ENCODE data around the gene DDAH2.
"Not testable (repeated sequence)": the region's sequence is repeated elsewhere in the genome, so short reads cannot be mapped to it uniquely, and the experiment has no call there.

DDAH2 gene

DNA sequence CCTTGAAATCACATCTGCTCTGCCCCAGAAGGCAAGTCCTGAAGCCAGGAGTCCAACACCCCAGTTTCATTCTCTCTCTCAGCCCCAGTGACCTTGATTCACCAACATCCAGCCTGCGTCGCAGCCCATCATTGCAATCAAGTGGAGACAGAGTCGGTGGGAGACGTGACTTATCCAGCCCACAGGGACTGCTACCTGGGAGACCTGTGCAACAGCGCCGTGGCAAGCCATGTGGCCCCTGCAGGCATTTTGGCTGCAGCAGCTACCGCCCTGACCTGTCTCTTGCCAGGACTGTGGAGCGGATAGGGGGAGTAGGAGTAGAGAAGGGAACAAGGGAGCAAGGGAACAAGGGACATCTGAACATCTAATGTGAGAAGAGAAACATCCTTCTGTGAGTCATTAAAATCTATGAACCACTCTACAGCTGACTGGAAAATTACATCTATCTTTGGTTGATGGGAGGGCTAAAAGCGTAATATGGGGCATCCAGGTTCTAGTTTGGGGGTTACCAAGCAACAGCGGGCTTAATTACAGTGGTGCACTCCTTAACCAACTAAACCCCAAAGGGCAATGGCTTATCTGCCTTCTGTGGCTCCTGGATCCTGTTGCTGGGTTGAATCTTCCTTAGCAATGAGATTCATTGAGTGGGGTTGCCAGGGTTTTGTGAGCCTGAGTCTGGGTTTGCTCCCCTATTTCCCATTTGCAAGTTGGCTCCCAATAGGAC is 11.4 kb downstream of the DDAH2 start:
- no peak overlapping the region for H3K4me3 Mint-ChIP-seq
- no peaks in the 10 kb centered on the region for H3K36me3 Mint-ChIP-seq (ENCODE audit: low read depth)
- no peaks in the 10 kb centered on the region for H3K9me3 Mint-ChIP-seq
- H3K4me1 Mint-ChIP-seq, result peaks cover 4% of the 10 kb centered on the region
- DNase-seq, result no peak
- no peak overlapping the region for H3K27ac Mint-ChIP-seq
- no peaks in the 10 kb centered on the region for H3K27me3 Mint-ChIP-seq
- no peak for ATAC-seq

DNA sequence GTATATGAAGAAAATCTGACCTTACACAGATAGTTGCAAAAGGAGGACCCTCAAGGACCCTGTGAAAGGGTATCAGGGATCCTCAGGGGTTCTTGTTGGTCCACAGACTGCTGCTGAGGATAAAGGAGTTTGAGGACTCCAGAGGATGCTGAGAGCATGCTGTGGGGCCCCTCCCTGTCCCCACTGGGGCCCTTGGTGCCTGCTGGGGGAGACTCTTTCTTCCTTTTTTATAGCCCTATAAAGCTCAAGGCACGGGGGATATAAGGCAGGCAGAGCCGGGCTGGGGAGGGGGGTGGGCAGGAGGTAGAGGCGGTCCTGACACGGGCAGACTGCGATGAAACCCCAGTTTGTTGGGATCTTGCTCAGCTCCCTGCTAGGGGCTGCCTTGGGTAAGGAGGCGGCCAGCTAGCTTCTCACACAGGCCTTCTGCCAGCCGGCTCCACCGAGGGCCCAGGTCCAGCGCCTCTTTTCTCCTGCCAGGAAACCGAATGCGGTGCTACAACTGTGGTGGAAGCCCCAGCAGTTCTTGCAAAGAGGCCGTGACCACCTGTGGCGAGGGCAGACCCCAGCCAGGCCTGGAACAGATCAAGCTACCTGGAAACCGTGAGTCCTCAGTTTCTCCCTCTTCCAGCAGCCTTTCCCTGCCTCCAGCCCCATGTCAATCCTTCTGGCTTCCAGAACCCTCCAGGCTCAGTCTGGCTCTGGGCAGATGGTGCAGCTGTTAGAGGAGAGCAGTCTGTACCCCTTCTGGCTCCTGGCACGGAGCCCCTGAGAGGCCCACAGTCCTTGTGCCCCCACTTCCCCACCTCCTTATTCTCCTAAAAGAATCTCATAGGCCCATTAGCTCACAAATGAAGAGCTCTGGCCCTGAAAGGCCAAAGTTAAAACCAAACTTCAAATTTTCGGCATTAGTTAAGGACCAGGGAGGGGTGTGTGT is 13.8 kb downstream of the DDAH2 start, which contains the start of gene LY6G6D:
Gene LY6G6D (plus strand): TSS at position 327 of the 937 bp plus-strand sequence. CDS start 8 bp downstream, at position 335.
- no peaks in the 10 kb centered on the region for H3K27me3 Mint-ChIP-seq
- no peak within 1 kb of the TSS for H3K4me3 Mint-ChIP-seq
- H3K36me3 Mint-ChIP-seq (ENCODE audit: low read depth), result no peaks in the 10 kb centered on the region
- ATAC-seq (no peak), DNase-seq (no peak)
- H3K4me1 Mint-ChIP-seq, result peaks cover 10% of the 10 kb centered on the region
- H3K27ac Mint-ChIP-seq, result no peak within 1 kb of the TSS
- H3K9me3 Mint-ChIP-seq, result no peaks in the 10 kb centered on the region

DNA sequence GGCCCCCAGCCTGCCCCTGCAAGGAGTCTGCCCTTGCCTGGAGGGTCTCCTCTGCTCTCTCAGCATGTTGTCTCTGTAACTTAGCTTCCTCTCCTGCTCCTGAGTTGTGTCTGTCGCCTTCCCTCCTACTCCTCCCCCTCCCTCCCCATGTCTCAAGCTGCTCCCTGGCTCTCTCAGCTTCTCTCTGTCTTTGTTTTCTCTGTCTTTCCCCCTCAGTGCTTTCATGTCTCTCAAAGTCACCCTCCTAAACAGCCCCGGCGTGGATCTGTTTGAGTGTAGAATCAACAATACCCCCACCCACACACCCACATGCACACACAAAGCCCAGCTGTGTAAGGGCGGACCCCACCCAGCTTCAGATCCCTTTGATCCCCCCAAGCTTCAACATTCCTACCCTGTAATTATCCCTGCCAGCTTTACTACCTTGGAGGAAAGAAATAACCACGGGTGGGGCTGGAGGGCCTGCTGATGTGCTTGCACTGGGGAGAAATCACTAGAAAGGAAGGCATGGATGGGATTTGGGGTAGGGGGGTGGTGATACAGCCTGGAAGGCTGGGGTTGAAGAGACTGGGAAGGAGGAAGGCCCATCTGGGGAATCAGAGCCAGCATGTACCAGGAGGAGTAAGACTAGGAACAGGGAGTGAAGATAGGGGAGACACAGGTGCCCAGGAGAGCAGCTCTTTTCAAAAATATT is 15.0 kb downstream of the DDAH2 start:
- ATAC-seq (no peak), DNase-seq (no peak)
- Mint-ChIP-seq H3K27me3 (no peaks in the 10 kb centered on the region), H3K36me3 (ENCODE audit: low read depth) (no peaks in the 10 kb centered on the region), H3K27ac (no peak overlapping the region), H3K4me1 (peaks cover 10% of the 10 kb centered on the region), H3K9me3 (no peaks in the 10 kb centered on the region), H3K4me3 (no peak overlapping the region)

DNA sequence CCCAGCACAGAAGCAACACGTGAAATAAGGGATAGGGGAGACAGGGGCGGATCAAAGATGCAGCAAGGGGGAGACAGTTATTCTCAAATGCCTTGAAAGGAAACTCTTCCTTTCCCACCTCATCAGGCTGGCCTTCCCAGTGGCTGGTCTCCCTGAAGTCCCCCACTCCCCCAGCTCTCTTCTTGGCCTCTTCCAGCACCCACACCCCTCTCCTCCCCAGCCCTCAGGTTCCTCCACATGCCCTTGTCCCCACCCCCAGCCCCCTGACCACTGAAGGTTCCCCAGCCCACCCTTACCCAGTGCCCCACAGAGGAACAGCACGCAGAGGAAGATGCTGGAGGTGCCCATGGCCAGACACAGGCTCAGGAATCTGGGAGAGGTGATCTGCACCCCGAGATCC is 15.6 kb downstream of the DDAH2 start:
- no peak for ATAC-seq
- no peaks in the 10 kb centered on the region for H3K9me3 Mint-ChIP-seq
- H3K27ac Mint-ChIP-seq, result no peak overlapping the region
- H3K27me3 Mint-ChIP-seq, result no peaks in the 10 kb centered on the region
- H3K36me3 Mint-ChIP-seq (ENCODE audit: low read depth), result no peaks in the 10 kb centered on the region
- no peak for DNase-seq
- H3K4me1 Mint-ChIP-seq, result peaks cover 10% of the 10 kb centered on the region
- no peak overlapping the region for H3K4me3 Mint-ChIP-seq

DNA sequence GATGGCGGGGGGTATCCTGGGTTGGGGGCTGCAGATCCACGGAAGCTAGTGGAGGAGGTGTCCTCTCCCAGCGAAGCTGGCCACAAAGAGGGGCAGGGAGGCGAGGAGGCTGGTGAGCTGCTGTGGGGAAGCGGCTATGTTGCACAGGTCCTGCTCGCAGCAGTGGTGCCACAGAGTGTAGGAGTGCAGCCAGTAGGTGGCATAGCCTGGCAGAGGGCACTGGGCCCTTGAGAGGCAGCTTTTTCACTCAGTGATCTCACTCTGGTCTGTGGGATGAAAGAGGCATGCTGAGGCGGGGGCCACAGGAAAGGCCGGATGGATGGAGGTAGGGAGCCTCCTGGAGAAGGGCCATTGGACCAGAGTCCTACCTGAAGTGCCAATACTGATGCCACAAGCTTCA is 16.8 kb downstream of the DDAH2 start:
- Mint-ChIP-seq H3K4me1 (peaks cover 10% of the 10 kb centered on the region), H3K36me3 (ENCODE audit: low read depth) (no peaks in the 10 kb centered on the region), H3K27ac (no peak overlapping the region), H3K9me3 (no peaks in the 10 kb centered on the region), H3K27me3 (no peaks in the 10 kb centered on the region), H3K4me3 (no peak overlapping the region)
- DNase-seq (no peak), ATAC-seq (no peak)

DNA sequence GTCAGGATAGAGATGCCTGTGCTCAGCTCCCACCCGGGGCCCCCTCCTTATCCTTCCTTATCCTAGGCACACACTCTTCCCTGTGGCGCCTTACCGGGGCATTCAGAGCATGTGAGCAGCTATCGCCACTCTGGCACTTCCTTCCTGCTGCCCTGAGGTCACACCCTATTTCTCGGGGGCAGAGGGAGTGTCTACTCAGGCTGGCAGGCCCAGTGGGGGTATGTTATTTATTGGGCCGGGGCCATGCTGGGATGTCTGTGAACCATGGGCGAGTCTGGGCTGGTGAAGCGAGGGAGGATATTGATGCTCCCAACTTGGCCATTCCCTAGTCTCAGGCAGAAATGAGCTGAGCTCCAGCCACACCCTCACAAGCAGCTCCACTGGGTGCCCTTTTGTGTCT is 17.9 kb downstream of the DDAH2 start:
- Mint-ChIP-seq H3K4me3 (no peak overlapping the region), H3K27ac (no peak overlapping the region), H3K9me3 (no peaks in the 10 kb centered on the region), H3K36me3 (ENCODE audit: low read depth) (no peaks in the 10 kb centered on the region), H3K27me3 (no peaks in the 10 kb centered on the region), H3K4me1 (peaks cover 10% of the 10 kb centered on the region)
- DNase-seq (no peak), ATAC-seq (no peak)

DNA sequence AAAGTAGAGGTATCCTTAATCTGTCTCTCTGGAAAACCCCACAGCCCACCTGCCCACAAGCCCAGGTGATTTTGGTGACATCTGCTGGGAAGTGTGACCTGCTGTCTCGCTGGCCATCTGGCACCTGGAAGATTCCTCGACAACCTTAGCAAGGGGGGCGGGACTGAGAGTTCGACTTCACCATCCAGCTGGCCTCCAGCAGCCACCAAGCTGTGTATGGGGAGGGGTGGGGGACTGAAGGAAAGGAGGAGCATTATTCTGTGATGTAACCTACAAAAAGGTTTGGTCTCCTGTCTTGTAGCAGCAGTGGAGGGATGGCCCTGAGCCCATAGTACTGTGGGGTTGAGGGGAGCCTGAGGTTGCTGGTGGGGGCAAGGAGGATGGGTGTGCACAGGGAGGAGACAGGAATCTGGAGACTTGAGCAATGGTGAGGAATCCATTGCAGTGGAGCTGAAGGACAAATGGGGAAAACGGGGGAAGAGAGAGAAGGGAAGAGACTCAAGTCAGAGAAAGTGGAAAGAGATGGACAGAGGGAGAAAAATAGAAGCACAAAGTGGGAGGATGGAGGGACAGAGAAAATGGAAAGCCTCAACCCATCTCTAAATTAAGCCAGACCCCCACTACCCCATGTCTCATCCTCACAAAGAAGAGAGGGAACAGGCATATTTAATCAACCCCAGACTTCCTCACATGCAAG is 18.4 kb downstream of the DDAH2 start:
- peaks cover 10% of the 10 kb centered on the region for H3K4me1 Mint-ChIP-seq
- no peaks in the 10 kb centered on the region for H3K9me3 Mint-ChIP-seq
- no peak overlapping the region for H3K27ac Mint-ChIP-seq
- no peak for DNase-seq
- ATAC-seq, result no peak
- no peaks in the 10 kb centered on the region for H3K27me3 Mint-ChIP-seq
- H3K36me3 Mint-ChIP-seq (ENCODE audit: low read depth), result no peaks in the 10 kb centered on the region
- no peak overlapping the region for H3K4me3 Mint-ChIP-seq

DNA sequence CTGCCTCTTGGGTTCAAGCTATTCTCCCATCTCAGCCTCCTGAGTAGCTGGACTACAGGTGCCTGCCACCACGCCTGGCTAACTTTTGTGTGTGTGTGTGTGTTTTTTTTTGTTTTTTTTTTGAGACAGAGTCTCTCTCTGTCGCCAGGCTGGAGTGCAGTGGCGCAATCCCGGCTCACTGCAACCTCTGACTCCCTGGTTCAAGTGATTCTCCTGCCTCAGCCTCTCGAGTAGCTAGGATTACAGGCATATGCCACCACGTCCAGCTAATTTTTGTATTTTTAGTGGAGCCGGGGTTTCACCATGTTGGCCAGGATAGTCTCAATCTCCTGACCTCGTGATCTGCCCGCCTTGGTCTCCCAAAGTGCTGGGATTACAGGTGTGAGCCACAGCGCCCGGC is 19.9 kb downstream of the DDAH2 start:
- H3K36me3 Mint-ChIP-seq (ENCODE audit: low read depth); ATAC-seq; H3K9me3 Mint-ChIP-seq; H3K4me1 Mint-ChIP-seq; H3K27ac Mint-ChIP-seq; H3K27me3 Mint-ChIP-seq; DNase-seq; H3K4me3 Mint-ChIP-seq: not testable (repeated sequence)

DNA sequence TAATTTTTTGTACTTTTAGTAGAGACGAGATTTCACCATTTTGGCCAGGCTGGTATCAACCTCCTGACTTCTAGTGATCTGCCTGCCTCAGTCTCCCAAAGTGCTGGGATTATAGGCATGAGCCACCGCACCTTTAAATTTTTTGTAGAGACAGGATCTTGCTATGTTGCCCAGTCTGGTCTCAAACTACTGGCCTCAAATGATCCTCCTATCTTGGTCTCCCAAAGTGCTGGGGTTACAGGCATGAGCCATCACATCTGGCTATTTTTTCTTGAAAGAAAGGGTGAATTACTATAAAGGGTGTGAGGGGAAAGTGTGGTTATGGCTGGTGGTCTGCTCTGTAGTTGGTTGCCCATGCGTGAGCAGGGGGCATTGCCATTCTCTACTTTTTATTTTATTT is 20.9 kb downstream of the DDAH2 start:
- H3K27me3 Mint-ChIP-seq, result no peaks in the 10 kb centered on the region
- H3K4me3 Mint-ChIP-seq, result no peak overlapping the region
- no peaks in the 10 kb centered on the region for H3K9me3 Mint-ChIP-seq
- H3K4me1 Mint-ChIP-seq, result peaks cover 14% of the 10 kb centered on the region
- no peaks in the 10 kb centered on the region for H3K36me3 Mint-ChIP-seq (ENCODE audit: low read depth)
- no peak for DNase-seq
- H3K27ac Mint-ChIP-seq, result no peak overlapping the region
- no peak for ATAC-seq

DNA sequence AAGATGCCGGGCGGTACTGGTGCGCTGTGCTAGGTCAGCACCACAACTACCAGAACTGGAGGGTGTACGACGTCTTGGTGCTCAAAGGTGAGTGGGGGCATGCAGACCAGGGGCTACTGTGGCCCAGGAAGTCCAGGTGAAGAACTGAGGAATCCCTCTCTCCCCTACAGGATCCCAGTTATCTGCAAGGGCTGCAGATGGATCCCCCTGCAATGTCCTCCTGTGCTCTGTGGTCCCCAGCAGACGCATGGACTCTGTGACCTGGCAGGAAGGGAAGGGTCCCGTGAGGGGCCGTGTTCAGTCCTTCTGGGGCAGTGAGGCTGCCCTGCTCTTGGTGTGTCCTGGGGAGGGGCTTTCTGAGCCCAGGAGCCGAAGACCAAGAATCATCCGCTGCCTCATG is 21.4 kb downstream of the DDAH2 start:
- H3K36me3 Mint-ChIP-seq (ENCODE audit: low read depth), result no peaks in the 10 kb centered on the region
- peaks cover 15% of the 10 kb centered on the region for H3K4me1 Mint-ChIP-seq
- no peaks in the 10 kb centered on the region for H3K27me3 Mint-ChIP-seq
- no peak overlapping the region for H3K27ac Mint-ChIP-seq
- H3K9me3 Mint-ChIP-seq, result no peaks in the 10 kb centered on the region
- no peak overlapping the region for H3K4me3 Mint-ChIP-seq
- DNase-seq (no peak), ATAC-seq (no peak)

DNA sequence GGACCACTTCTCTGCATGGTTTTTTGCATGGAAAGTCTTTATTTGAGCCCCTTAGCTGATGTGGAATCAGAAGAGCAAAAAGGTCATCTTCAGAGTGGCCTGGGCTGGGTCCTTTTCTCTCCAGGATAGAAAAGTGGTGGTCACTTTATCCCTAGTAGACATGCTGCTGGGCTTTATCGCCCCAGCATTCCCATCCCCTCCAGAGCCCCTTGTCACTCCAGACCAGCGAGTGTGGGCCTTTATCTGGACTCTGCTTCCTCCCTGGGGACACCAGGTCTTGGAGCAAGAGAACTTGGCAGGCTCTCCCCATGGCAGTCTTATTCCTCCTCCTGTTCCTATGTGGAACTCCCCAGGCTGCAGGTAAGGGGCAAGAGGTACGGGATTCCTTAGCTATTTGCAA is 22.5 kb downstream of the DDAH2 start, which contains the start of gene LY6G6F:
Gene LY6G6F (plus strand): TSS at position 268 of the 400 bp plus-strand sequence. CDS start 41 bp downstream, at position 309.
- Mint-ChIP-seq H3K4me3 (no peak within 1 kb of the TSS), H3K27ac (no peak within 1 kb of the TSS), H3K27me3 (no peaks in the 10 kb centered on the region), H3K36me3 (ENCODE audit: low read depth) (no peaks in the 10 kb centered on the region), H3K9me3 (no peaks in the 10 kb centered on the region), H3K4me1 (peaks cover 21% of the 10 kb centered on the region)
- ATAC-seq (no peak), DNase-seq (no peak)

DNA sequence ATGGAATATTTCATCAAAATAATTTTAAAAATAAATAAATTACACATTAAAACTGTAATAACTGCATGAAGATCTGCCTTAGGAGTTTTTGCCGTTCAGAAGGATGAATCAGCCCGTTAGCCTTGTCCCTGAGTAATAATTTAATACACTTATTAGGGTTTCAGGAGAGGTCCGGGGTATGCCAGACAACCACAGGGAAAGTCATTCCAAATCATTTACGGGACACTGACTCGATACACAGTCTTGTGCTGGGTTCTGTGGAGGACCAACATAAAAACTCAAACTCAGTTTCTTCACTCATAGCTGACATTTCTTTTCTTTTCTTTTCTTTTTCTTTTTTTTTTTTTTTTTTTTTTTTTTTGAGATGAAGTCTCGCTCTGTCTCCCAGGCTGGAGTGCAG is 23.2 kb downstream of the DDAH2 start:
- ATAC-seq (no peak), DNase-seq (no peak)
- H3K4me1 Mint-ChIP-seq, result peaks cover 24% of the 10 kb centered on the region
- H3K4me3 Mint-ChIP-seq, result no peak overlapping the region
- H3K27me3 Mint-ChIP-seq, result no peaks in the 10 kb centered on the region
- H3K27ac Mint-ChIP-seq, result no peak overlapping the region
- H3K36me3 Mint-ChIP-seq (ENCODE audit: low read depth), result no peaks in the 10 kb centered on the region
- H3K9me3 Mint-ChIP-seq, result no peaks in the 10 kb centered on the region

DNA sequence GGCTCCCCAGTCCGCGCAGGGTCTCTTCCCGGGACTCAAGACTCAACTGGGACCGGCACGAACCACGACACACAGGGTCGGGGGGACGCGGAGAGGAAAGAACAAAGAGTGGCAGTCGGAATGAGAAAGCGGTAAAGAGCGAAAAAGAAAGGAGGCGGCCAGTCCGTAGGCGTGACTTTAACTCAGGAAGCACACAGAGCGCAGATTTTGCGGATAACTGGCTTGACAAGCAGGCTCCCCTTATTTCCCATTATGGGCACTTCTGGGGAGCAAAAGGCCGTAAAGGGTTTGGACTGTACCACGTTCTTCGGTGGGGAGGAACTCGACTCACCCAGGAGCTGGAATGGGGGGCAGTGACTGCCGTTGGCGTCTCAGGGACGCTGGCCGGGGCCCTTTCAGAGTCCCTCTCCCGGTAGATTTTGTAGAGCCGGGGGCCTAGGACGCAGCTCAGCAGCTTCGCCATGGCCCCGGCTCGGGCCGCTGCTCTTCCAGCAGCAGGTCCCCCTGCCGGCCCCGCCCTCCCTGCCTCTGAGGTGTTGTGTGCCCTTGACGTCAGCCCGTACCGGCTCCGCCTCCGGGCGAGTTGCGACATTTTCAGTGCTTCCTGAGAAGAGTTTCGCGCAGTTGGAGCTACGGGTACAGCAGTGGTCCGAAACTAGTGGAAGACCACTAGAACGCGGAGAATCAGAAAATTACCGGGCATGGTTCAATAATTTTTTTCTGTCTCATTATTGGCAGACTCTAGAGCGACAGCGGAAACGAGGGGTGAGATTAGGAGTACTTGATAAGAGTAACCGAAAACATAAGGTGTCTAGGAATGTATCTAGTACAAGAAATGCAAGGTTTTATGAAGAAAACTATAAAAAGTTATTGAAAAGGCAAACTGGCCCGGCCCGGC is 26.0 kb downstream of the DDAH2 start, which contains the start of gene ABHD16A:
Gene ABHD16A (minus strand): TSS at position 506 of the 898 bp plus-strand sequence. CDS start 43 bp downstream, at position 463.
- H3K4me3 Mint-ChIP-seq, result peak within 1 kb of the TSS; percentile 98
- no peaks in the 10 kb centered on the region for H3K27me3 Mint-ChIP-seq
- H3K27ac Mint-ChIP-seq, result peak within 1 kb of the TSS; percentile 93
- peaks cover 2% of the 10 kb centered on the region for H3K36me3 Mint-ChIP-seq (ENCODE audit: low read depth)
- ATAC-seq (peak; percentile 95), DNase-seq (peak; percentile 98)
- peaks cover 26% of the 10 kb centered on the region for H3K4me1 Mint-ChIP-seq
- H3K9me3 Mint-ChIP-seq, result no peaks in the 10 kb centered on the region
